ENCODE results near the gene USP37. TPM values are rescaled to one million over a fixed set of nuclear protein-coding genes. Genes with fewer than 3 reads are reported as not detected.

USP37 gene
- total RNA-seq, 1 donor from 2014 or later = 25.5 TPM

DNA sequence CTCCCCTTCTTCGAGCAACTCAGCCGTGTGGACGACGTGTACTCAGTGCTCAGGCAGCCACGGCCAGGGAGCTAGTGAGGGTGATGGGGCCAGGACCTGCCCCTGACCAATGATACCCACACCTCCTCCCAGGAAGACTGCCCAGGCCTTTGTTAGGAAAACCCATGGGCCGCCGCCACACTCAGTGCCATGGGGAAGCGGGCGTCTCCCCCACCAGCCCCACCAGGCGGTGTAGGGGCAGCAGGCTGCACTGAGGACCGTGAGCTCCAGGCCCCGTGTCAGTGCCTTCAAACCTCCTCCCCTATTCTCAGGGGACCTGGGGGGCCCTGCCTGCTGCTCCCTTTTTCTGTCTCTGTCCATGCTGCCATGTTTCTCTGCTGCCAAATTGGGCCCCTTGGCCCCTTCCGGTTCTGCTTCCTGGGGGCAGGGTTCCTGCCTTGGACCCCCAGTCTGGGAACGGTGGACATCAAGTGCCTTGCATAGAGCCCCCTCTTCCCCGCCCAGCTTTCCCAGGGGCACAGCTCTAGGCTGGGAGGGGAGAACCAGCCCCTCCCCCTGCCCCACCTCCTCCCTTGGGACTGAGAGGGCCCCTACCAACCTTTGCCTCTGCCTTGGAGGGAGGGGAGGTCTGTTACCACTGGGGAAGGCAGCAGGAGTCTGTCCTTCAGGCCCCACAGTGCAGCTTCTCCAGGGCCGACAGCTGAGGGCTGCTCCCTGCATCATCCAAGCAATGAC is 163.6 kb downstream of the USP37 start:
- Mint-ChIP-seq H3K4me1 (ENCODE audit: low read depth) (peaks cover 13% of the 10 kb centered on the region), H3K4me3 (ENCODE audit: low read depth) (no peak overlapping the region), H3K27ac (peak overlapping the region; percentile 24), H3K36me3 (ENCODE audit: insufficient read depth) (peaks cover 3% of the 10 kb centered on the region), H3K9me3 (ENCODE audit: low read depth) (no peaks in the 10 kb centered on the region), H3K27me3 (no peaks in the 10 kb centered on the region)
- TF ChIP-seq CTCF (IDR thresholded peaks at IDR 0.05; ENCODE audit: unreplicated experiment) = no peak
- DNase-seq (ENCODE audit: low spot score, unreplicated experiment) = no peak

DNA sequence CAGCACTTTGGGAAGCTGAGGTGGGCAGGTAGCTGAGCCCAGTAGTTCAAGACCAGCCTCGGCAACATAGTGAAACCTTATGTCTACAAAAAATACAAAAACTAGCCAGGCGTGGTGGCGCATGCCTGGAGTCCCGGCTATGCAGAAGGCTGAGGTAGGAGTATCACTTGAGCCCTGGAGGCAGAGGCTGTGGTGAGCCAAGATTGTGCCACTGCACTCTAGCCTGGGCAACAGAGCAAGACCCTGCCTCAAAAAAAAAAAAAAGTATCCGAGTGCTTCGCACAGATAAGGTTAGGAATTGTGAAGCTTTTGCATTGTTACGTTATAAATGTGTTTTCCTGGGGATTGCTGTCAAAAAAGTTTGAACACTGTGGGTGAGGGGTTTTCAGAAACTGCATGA is 164.3 kb downstream of the USP37 start:
- H3K9me3 Mint-ChIP-seq (ENCODE audit: low read depth) = no peaks in the 10 kb centered on the region
- H3K4me1 Mint-ChIP-seq (ENCODE audit: low read depth) = peaks cover 13% of the 10 kb centered on the region
- no peak overlapping the region for H3K4me3 Mint-ChIP-seq (ENCODE audit: low read depth)
- DNase-seq (ENCODE audit: low spot score, unreplicated experiment) = no peak
- H3K27me3 Mint-ChIP-seq = no peaks in the 10 kb centered on the region
- no peak for TF ChIP-seq CTCF (IDR thresholded peaks at IDR 0.05; ENCODE audit: unreplicated experiment)
- no peak overlapping the region for H3K27ac Mint-ChIP-seq
- peaks cover 3% of the 10 kb centered on the region for H3K36me3 Mint-ChIP-seq (ENCODE audit: insufficient read depth)

GRCh38 chr2:218402911-218403411 is 165.2 kb downstream of the USP37 start:
- peaks cover 13% of the 10 kb centered on the region for H3K4me1 Mint-ChIP-seq (ENCODE audit: low read depth)
- no peak for TF ChIP-seq CTCF (IDR thresholded peaks at IDR 0.05; ENCODE audit: unreplicated experiment)
- H3K36me3 Mint-ChIP-seq (ENCODE audit: insufficient read depth) = peaks cover 3% of the 10 kb centered on the region
- no peak overlapping the region for H3K4me3 Mint-ChIP-seq (ENCODE audit: low read depth)
- H3K27me3 Mint-ChIP-seq = no peaks in the 10 kb centered on the region
- H3K9me3 Mint-ChIP-seq (ENCODE audit: low read depth) = no peaks in the 10 kb centered on the region
- no peak for DNase-seq (ENCODE audit: low spot score, unreplicated experiment)
- no peak overlapping the region for H3K27ac Mint-ChIP-seq

- Mint-ChIP-seq H3K4me1 (ENCODE audit: low read depth) (peaks cover 17% of the 10 kb centered on the region), H3K4me3 (ENCODE audit: low read depth) (no peak overlapping the region), H3K27ac (no peak overlapping the region), H3K27me3 (no peaks in the 10 kb centered on the region), H3K9me3 (ENCODE audit: low read depth) (no peaks in the 10 kb centered on the region), H3K36me3 (ENCODE audit: insufficient read depth) (peaks cover 3% of the 10 kb centered on the region)
- no peak for TF ChIP-seq CTCF (IDR thresholded peaks at IDR 0.05; ENCODE audit: unreplicated experiment)
- DNase-seq (ENCODE audit: low spot score, unreplicated experiment) = no peak
Observed at GRCh38 chr2:218402491-218402901, 165.7 kb downstream of the USP37 start.

DNA sequence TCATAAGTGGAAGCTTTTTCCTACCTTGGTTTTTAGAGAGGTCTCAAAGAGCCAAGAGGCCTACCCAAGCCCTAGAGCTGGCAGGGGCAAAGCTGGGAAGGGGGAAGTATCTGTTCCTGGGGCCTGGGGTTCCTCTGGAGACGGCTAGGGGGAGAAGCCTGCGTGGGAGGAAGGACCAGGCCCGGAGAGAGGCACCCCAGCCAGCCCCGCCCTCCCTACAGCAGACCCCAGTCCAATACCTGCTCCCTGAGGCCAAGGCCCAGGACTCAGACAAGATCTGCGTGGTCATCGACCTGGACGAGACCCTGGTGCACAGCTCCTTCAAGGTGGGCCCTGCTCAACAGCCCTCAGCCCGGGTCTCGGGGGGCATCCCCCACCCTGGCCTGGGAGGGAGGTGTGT is 166.3 kb downstream of the USP37 start:
- no peak overlapping the region for H3K27ac Mint-ChIP-seq
- H3K4me3 Mint-ChIP-seq (ENCODE audit: low read depth) = peak overlapping the region; percentile 91
- no peak for DNase-seq (ENCODE audit: low spot score, unreplicated experiment)
- no peaks in the 10 kb centered on the region for H3K9me3 Mint-ChIP-seq (ENCODE audit: low read depth)
- H3K4me1 Mint-ChIP-seq (ENCODE audit: low read depth) = peaks cover 14% of the 10 kb centered on the region
- H3K36me3 Mint-ChIP-seq (ENCODE audit: insufficient read depth) = peaks cover 3% of the 10 kb centered on the region
- no peak for TF ChIP-seq CTCF (IDR thresholded peaks at IDR 0.05; ENCODE audit: unreplicated experiment)
- no peaks in the 10 kb centered on the region for H3K27me3 Mint-ChIP-seq

Measured in progenitor cell of endocrine pancreas (in vitro differentiated cells).